HG02970 (cell line): ENCODE measurements around the gene ABTB2.
A peak's percentile ranks its signal among the peaks of the same experiment; 100 is the strongest.
"Not testable (repeated sequence)": the region's sequence is repeated elsewhere in the genome, so short reads cannot be mapped to it uniquely, and the experiment has no call there.

ENCODE experiments used
- ATAC-seq: cut with Tn5 transposase; IDR thresholded peaks from one replicate; pipeline ENCODE4 v1.9.1; 2021; ENCODE audit warnings: mild to moderate bottlenecking, moderate library complexity, moderate number of reproducible peaks; ENCODE audit not compliant: unreplicated experiment, low FRiP score

Gene ABTB2

DNA sequence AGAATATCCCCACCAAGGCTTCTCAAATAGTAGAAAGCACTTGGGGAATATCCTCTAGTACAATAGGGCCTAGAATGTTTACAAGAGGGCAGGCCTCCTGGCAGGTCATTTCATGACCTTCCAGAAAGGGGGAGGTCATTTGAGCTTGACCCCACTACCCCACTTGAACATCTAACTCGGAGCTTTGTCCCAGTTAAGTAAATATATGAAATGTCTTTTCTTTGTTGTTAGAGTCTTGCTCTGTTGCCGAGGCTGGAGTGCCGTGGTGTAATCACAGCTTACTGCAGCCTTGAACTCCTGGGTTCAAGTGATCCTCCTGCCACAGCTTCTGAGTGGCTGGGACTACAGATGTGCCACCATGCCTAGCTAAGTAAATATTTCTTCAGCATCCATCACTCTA lies 108.4 kb downstream of the ABTB2 start:
- ATAC-seq = no peak

- not testable (repeated sequence) for ATAC-seq
Observed at GRCh38 chr11:34246511-34246910, 111.3 kb downstream of the ABTB2 start.

- no peak for ATAC-seq
Observed at GRCh38 chr11:34245041-34245440, 112.8 kb downstream of the ABTB2 start.

GRCh38 chr11:34243600-34244464 lies 114.0 kb downstream of the ABTB2 start:
- ATAC-seq = peak; percentile 63

DNA sequence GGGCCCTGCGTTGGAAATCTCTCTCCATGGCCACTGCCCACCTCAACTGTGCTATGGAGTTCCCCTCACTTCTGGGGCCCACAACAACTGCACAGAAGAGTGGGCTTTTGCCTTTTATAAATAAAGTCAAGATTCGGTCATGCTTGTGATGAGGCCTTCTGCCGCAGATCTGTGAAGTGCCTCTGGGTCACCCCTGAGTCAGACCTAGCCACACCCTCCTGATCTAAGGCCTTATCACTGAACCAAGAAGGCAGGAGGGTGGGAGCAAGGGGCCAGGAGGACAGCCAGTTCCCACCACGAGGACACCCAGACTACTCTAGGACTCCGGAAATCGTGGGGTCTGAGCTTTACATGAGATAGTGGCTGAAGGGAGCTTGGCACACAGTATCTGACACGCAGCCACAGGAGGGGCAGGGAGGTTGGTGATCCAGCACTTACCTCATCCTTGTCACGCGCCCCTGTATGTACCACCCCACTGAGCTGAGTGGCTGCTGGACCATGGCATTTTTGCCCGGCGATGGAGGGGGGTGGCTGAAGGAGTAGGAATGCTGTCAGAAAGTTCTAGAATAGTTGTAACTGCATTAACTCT lies 115.7 kb downstream of the ABTB2 start:
- no peak for ATAC-seq

GRCh38 chr11:34240150-34240494 lies 117.7 kb downstream of the ABTB2 start:
- no peak for ATAC-seq

- no peak for ATAC-seq
Observed at GRCh38 chr11:34239465-34240149, 118.2 kb downstream of the ABTB2 start.

GRCh38 chr11:34238966-34239365 lies 118.8 kb downstream of the ABTB2 start:
- no peak for ATAC-seq

DNA sequence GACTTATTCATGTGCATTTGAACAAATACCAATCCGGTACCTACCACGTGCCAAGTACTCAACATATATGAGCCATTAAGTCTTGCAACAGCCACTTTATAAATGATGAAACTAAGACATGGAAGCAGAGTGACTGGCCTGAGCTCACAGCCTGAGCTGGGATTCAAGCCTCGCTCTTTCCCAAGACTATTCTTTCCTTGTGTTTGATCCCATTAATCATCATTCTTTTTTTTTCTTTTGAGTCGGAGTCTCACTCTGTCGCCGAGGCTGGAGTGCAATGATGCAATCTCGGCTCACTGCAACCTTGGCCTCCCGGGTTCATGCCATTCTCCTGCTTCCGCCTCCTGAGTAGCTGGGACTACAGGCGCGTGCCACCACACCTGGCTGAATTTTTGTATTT lies 119.3 kb downstream of the ABTB2 start:
- ATAC-seq = no peak

- ATAC-seq = no peak
Observed at GRCh38 chr11:34236572-34236971, 121.2 kb downstream of the ABTB2 start.

DNA sequence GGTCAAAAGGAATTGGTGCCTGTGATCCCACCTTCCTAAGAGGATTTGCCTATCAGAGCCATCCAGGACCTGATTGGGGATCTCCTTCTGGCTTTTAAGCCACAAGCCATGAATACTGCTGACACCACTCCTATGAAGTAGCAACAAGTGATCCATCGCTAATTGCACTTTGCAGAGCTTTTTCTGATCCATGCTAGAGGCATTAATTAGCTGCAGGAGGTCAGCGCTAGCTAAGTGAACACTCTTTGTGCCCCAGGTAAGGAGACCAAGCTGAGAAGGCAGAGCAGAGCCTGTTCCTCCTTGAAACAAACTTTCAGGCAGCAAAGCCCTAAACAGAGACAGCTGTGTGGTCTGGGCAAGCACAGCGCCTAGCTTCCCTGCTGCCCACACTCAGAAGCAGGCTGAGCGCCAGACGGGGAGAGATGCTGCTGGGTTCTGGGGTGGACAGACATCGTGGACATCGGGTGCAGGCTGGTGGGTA lies 122.2 kb downstream of the ABTB2 start:
- no peak for ATAC-seq

DNA sequence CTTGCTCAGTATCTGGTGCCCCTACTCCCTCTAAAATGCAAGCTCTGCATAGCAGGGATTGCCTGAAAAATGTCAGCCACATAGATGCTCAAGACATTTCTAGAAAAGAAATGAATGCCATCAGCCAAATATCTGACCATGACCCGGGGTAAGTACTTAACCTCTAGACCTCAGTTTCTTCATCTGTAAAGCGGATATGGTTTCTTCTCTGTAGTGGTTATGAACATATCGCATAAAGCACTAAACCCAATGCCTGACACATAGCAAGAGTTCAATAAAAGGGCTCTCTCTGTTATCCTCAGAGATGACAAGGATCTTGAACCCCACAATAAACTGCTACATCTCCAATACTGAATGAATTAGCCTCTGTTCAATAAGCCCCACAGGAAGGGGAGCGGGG lies 122.6 kb downstream of the ABTB2 start:
- ATAC-seq = no peak

GRCh38 chr11:34234086-34234740 lies 123.6 kb downstream of the ABTB2 start:
- peak; percentile 60 for ATAC-seq

DNA sequence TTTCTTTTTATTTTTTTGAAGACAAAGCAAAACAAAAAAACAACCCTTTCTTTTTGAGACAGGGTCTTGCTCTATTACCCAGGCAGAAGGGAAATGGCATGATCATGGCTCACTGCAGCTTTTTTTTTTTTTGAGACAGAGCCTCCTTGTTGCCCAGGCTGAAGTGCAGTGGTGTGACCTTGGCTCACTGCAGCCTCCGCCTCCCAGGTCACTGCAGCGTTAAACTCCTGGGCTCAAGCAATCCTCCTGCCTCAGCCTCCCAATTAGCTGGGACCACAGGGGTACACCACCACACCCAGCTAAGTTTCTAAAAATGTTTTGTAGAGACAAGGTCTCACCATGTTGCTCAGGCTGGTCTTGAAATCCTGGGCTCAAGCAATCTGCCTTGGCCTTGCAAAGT lies 124.6 kb downstream of the ABTB2 start:
- no peak for ATAC-seq

- ATAC-seq = no peak
Observed at GRCh38 chr11:34232807-34233206, 125.0 kb downstream of the ABTB2 start.

GRCh38 chr11:34226210-34226609 lies 131.6 kb downstream of the ABTB2 start:
- ATAC-seq = no peak

DNA sequence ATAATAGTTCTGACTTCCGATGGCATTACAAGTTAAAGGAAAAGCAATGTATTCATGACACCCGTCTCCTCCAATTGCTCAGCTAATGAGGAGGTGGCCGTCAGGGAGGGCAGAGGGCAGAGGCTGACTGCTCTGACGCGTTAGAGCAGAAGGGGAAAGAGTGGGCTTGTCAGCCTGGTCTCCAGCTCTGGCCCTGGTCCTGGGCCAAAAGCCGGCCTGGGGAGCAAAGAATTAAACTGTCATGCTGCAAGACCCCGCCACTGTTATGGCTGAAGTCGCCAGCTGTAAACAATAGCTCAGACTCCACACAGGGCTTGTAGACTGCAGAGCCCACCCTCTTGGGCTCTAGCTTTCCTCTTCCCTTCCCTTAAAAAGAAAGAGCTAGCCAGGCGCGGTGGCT lies 132.7 kb downstream of the ABTB2 start:
- ATAC-seq = no peak

GRCh38 chr11:34224434-34224966 lies 133.3 kb downstream of the ABTB2 start:
- ATAC-seq = no peak

DNA sequence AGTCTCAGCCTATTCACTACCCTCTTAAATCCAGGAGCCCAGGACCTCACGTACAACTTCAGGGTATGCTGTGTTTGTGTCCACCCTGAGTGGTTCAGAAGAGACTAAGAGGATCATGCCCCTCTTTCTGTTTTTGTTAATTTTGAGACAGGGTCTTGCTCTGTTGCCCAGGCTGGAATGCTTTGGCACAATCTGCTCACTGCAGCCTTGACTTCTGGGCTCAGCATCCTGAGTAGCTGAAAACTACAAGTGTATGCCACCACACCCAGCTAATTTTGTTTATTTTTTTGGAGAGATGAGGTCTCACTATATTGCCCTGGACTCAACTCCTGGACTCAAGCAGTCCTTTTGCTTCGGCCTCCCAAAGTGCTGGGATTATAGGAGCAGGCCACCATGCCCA lies 133.9 kb downstream of the ABTB2 start:
- ATAC-seq = no peak

DNA sequence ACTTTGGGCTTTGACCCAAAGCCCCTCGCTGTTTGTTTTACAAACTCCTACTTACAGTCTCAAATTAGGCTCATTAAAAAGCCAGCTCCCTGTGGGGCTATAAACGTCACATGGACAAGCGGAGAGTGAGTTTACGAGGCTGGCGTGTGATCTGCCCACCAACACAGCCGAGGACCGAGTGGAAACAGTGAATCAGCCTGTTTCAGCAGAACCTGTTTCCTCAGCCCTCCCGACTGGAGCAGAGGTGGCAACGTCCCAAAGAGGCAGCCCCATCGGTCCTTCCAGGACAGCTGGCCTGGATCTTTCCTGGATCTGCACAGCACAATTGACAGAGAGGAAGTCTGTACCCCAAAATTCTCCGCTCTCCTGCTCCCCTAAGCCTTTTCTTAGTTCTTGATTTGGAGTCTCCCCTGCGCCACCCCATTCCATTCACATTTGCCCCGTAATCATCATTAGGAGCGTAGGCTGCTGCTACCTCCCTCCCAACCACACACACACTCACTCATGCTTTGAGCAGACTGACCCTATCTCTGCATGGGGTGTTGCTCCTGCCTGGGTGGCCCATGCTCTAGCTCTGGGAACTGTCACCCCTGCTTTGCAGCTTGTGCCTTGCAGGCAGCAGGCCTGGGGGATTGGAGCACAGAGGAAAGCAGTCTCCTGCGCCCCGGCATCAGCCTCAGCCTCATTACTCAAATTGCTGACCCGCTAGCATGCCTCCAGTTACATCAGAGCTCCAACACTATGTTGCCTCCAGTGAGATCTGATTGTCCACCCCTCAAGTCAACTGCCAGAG lies 134.6 kb downstream of the ABTB2 start:
- ATAC-seq = no peak
